GM12872 (cell line): ENCODE measurements around the gene KRT6B.

Experiments
- CTCF ChIP-seq: IDR thresholded peaks from 3 replicates; pipeline ENCODE4 v1.5.1; 2011; ENCODE audit warnings: low read depth, mild to moderate bottlenecking, low read length, moderate library complexity; ENCODE audit not compliant: insufficient read depth

Gene KRT6B

GRCh38 chr12:52452101-52452500 lies at the start of gene KRT6B:
KRT6B (minus strand) TSS chr12:52452146; CDS start chr12:52452078, 68 bp downstream.
- TF ChIP-seq CTCF = no peak

GRCh38 chr12:52501490-52501889 lies 49.5 kb upstream of the KRT6B start:
- TF ChIP-seq CTCF = no peak

GRCh38 chr12:52499806-52500560 lies 48.0 kb upstream of the KRT6B start:
- no peak for TF ChIP-seq CTCF

GRCh38 chr12:52498946-52499345 lies 47.0 kb upstream of the KRT6B start:
- TF ChIP-seq CTCF = no peak

- TF ChIP-seq CTCF = no peak
These were observed 46.0 kb upstream of the KRT6B start for GRCh38 chr12:52497975-52498374.

- TF ChIP-seq CTCF = no peak
These were observed 44.7 kb upstream of the KRT6B start for GRCh38 chr12:52496590-52497071.

GRCh38 chr12:52496054-52496453 lies 44.1 kb upstream of the KRT6B start:
- no peak for TF ChIP-seq CTCF
